Activated T-helper 2 cell treated with anti-CD3 and anti-CD28 coated beads, Interferon-gamma antibody, Interleukin-2, Interleukin-4, amounts not matched to agents 10 μg/mL and 5 μg/mL and 100 μg/mL, durations not matched to agents 14 hours and 24 hours and 36 hours (primary cell): ENCODE data around the gene HDAC3. TPM values are rescaled to one million over a fixed set of nuclear protein-coding genes. Genes with fewer than 3 reads are reported as not detected.

ENCODE experiments used
- DNase-seq: peaks from one replicate; pipeline ENCODE4 v3.0.0; 2021; ENCODE audit warnings: low spot score
- H3K27ac Mint-ChIP-seq: one replicate; pipeline ENCODE4 v1.8.0; 2021; ENCODE audit warnings: mixed read lengths
- H3K27me3 Mint-ChIP-seq: one replicate; pipeline ENCODE4 v1.8.0; 2021; ENCODE audit warnings: low read depth, mixed read lengths
- H3K36me3 Mint-ChIP-seq: one replicate; pipeline ENCODE4 v1.8.0; 2021; ENCODE audit warnings: low read depth, mixed read lengths
- H3K4me1 Mint-ChIP-seq: one replicate; pipeline ENCODE4 v1.8.0; 2021; ENCODE audit warnings: low read depth, mixed read lengths
- H3K4me3 Mint-ChIP-seq: one replicate; pipeline ENCODE4 v1.8.0; 2021; ENCODE audit warnings: low read depth, mild to moderate bottlenecking, moderate library complexity, mixed read lengths
- H3K9me3 Mint-ChIP-seq: one replicate; pipeline ENCODE4 v1.8.0; 2021; ENCODE audit warnings: mixed read lengths
- intact Hi-C: fragments of 100-400 bp; cut with micrococcal nuclease; formaldehyde crosslinking; loops from one replicate; pipeline ENCODE4 v1.15.1; 2023
- total RNA-seq: library from RNA; stranded (reverse); gene quantifications from 2 replicates; pipeline ENCODE4 v1.2.3, GENCODE V29; 2022

The HDAC3 gene
- total RNA-seq, 1 donor from 2014 or later: 92.4 TPM

- no peaks in the 10 kb centered on the region for H3K36me3 Mint-ChIP-seq
- H3K27me3 Mint-ChIP-seq: no peaks in the 10 kb centered on the region
- no peak for DNase-seq
- intact Hi-C loops: no loop called here
- no peaks in the 10 kb centered on the region for H3K9me3 Mint-ChIP-seq
- no peak overlapping the region for H3K27ac Mint-ChIP-seq
- H3K4me1 Mint-ChIP-seq: peaks cover 1% of the 10 kb centered on the region
- no peak overlapping the region for H3K4me3 Mint-ChIP-seq
Observed at GRCh38 chr5:141672071-141672840, 35.6 kb upstream of the HDAC3 start.

GRCh38 chr5:141669520-141669919 is 32.9 kb upstream of the HDAC3 start:
- H3K9me3 Mint-ChIP-seq: no peaks in the 10 kb centered on the region
- no peaks in the 10 kb centered on the region for H3K27me3 Mint-ChIP-seq
- H3K27ac Mint-ChIP-seq: no peak overlapping the region
- H3K36me3 Mint-ChIP-seq: no peaks in the 10 kb centered on the region
- no peak overlapping the region for H3K4me3 Mint-ChIP-seq
- intact Hi-C loops: no loop called here
- DNase-seq: no peak
- peaks cover 5% of the 10 kb centered on the region for H3K4me1 Mint-ChIP-seq

GRCh38 chr5:141668601-141669265 is 32.1 kb upstream of the HDAC3 start:
- Mint-ChIP-seq H3K36me3 (no peaks in the 10 kb centered on the region), H3K27me3 (no peaks in the 10 kb centered on the region), H3K27ac (no peak overlapping the region), H3K4me3 (no peak overlapping the region), H3K9me3 (no peaks in the 10 kb centered on the region), H3K4me1 (peaks cover 5% of the 10 kb centered on the region)
- DNase-seq: no peak
- intact Hi-C loops: no loop called here

GRCh38 chr5:141665995-141666940 is 29.6 kb upstream of the HDAC3 start:
- intact Hi-C loops: loop anchor here (1.0 kb wide), 1 partner anchor 213 kb away; no protein-coding TSS in a partner anchor
- Mint-ChIP-seq H3K27ac (no peak overlapping the region), H3K36me3 (no peaks in the 10 kb centered on the region), H3K4me3 (no peak overlapping the region), H3K4me1 (peaks cover 5% of the 10 kb centered on the region), H3K27me3 (no peaks in the 10 kb centered on the region), H3K9me3 (no peaks in the 10 kb centered on the region)
- DNase-seq: no peak

GRCh38 chr5:141664733-141665461 is 28.2 kb upstream of the HDAC3 start:
- peak; percentile 61 for DNase-seq
- H3K4me1 Mint-ChIP-seq: peaks cover 5% of the 10 kb centered on the region
- no peaks in the 10 kb centered on the region for H3K36me3 Mint-ChIP-seq
- H3K27me3 Mint-ChIP-seq: no peaks in the 10 kb centered on the region
- H3K27ac Mint-ChIP-seq: no peak overlapping the region
- intact Hi-C loops: loop anchor here (1.0 kb wide), 1 partner anchor 214 kb away; no protein-coding TSS in a partner anchor
- no peak overlapping the region for H3K4me3 Mint-ChIP-seq
- no peaks in the 10 kb centered on the region for H3K9me3 Mint-ChIP-seq

- Mint-ChIP-seq H3K9me3 (no peaks in the 10 kb centered on the region), H3K4me3 (no peak overlapping the region), H3K36me3 (no peaks in the 10 kb centered on the region), H3K27ac (no peak overlapping the region), H3K4me1 (peaks cover 4% of the 10 kb centered on the region), H3K27me3 (no peaks in the 10 kb centered on the region)
- no peak for DNase-seq
- intact Hi-C loops: no loop called here
Observed at GRCh38 chr5:141663506-141663905, 26.9 kb upstream of the HDAC3 start.

GRCh38 chr5:141662028-141662427 is 25.4 kb upstream of the HDAC3 start:
- DNase-seq: no peak
- Mint-ChIP-seq H3K36me3 (peaks cover 4% of the 10 kb centered on the region), H3K4me1 (peaks cover 7% of the 10 kb centered on the region), H3K4me3 (no peak overlapping the region), H3K27ac (no peak overlapping the region), H3K27me3 (no peaks in the 10 kb centered on the region), H3K9me3 (no peaks in the 10 kb centered on the region)
- intact Hi-C loops: no loop called here

GRCh38 chr5:141657937-141658545 is 21.4 kb upstream of the HDAC3 start:
- Mint-ChIP-seq H3K36me3 (peaks cover 4% of the 10 kb centered on the region), H3K4me3 (no peak overlapping the region), H3K4me1 (peaks cover 3% of the 10 kb centered on the region), H3K27me3 (no peaks in the 10 kb centered on the region), H3K27ac (no peak overlapping the region), H3K9me3 (no peaks in the 10 kb centered on the region)
- no peak for DNase-seq
- intact Hi-C loops: no loop called here

GRCh38 chr5:141657404-141657803 is 20.8 kb upstream of the HDAC3 start:
- Mint-ChIP-seq H3K36me3 (peaks cover 4% of the 10 kb centered on the region), H3K27ac (no peak overlapping the region), H3K27me3 (no peaks in the 10 kb centered on the region), H3K4me1 (peaks cover 3% of the 10 kb centered on the region), H3K9me3 (no peaks in the 10 kb centered on the region), H3K4me3 (no peak overlapping the region)
- DNase-seq: no peak
- intact Hi-C loops: no loop called here

GRCh38 chr5:141656396-141656795 is 19.7 kb upstream of the HDAC3 start:
- intact Hi-C loops: no loop called here

GRCh38 chr5:141655020-141655419 is 18.4 kb upstream of the HDAC3 start:
- no peak for DNase-seq
- H3K9me3 Mint-ChIP-seq: no peaks in the 10 kb centered on the region
- no peak overlapping the region for H3K4me3 Mint-ChIP-seq
- peaks cover 4% of the 10 kb centered on the region for H3K36me3 Mint-ChIP-seq
- intact Hi-C loops: no loop called here
- no peak overlapping the region for H3K27ac Mint-ChIP-seq
- peaks cover 11% of the 10 kb centered on the region for H3K4me1 Mint-ChIP-seq
- no peaks in the 10 kb centered on the region for H3K27me3 Mint-ChIP-seq

More at GRCh38 chr5:141656396-141656795, 19.7 kb upstream of the HDAC3 start:
- Mint-ChIP-seq H3K27ac (no peak overlapping the region), H3K4me1 (peaks cover 8% of the 10 kb centered on the region), H3K36me3 (peaks cover 4% of the 10 kb centered on the region), H3K27me3 (no peaks in the 10 kb centered on the region), H3K9me3 (no peaks in the 10 kb centered on the region), H3K4me3 (no peak overlapping the region)
- no peak for DNase-seq

GRCh38 chr5:141654298-141654697 is 17.6 kb upstream of the HDAC3 start:
- intact Hi-C loops: no loop called here
- H3K27me3 Mint-ChIP-seq: no peaks in the 10 kb centered on the region
- no peaks in the 10 kb centered on the region for H3K9me3 Mint-ChIP-seq
- H3K4me3 Mint-ChIP-seq: no peak overlapping the region
- peaks cover 15% of the 10 kb centered on the region for H3K4me1 Mint-ChIP-seq
- H3K36me3 Mint-ChIP-seq: peaks cover 4% of the 10 kb centered on the region
- H3K27ac Mint-ChIP-seq: no peak overlapping the region
- no peak for DNase-seq
